ENCODE data around the gene GTF3C1.
"Not testable (repeated sequence)": the region's sequence is repeated elsewhere in the genome, so short reads cannot be mapped to it uniquely, and the experiment has no call there.

Gene GTF3C1

DNA sequence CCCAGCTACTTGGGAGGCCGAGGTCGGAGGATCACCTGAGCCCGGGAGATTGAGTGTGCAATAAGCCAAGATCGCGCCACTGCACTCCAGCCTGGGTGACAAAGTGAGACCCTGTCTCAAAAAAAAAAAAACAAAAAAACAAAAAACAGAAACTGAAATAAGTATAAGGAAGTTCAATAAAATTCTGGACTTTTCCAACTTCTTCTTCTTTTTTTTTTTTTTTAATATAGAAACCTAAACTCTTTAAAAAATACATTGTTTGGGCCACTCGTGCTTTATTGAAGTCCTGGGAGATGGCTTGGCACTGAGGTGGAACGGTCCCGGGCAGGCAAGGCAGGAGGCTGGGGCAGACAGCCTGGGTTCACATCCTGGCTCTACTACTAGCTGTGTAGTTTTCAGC, 37.0 kb upstream of the GTF3C1 start:
- Histone ChIP-seq H3K36me3 (ENCODE audit: control insufficient read depth in 1 of 2, insufficient read depth in 2 of 2, low read length in 2 of 2) (peaks cover 0 to 9% of the 10 kb centered on the region in 2 donors), H3K27me3 (ENCODE audit: control insufficient read depth in 1 of 2, insufficient read depth in 2 of 2, low read length in 2 of 2) (no peaks in the 10 kb centered on the region), H3K4me1 (ENCODE audit: control insufficient read depth in 1 of 2, insufficient read depth in 2 of 2, low read length in 2 of 2) (no peaks in the 10 kb centered on the region), H3K4me3 (ENCODE audit: low read depth in 1 of 2, low read length in 2 of 2) (no peak overlapping the region), H3K27ac (ENCODE audit: low read depth, low read length) (no peak overlapping the region), H3K9ac (ENCODE audit: low read depth in 1 of 2, low read length in 2 of 2) (no peak overlapping the region), H3K9me3 (ENCODE audit: control insufficient read depth in 1 of 2, low read length in 2 of 2) (no peaks in the 10 kb centered on the region)

DNA sequence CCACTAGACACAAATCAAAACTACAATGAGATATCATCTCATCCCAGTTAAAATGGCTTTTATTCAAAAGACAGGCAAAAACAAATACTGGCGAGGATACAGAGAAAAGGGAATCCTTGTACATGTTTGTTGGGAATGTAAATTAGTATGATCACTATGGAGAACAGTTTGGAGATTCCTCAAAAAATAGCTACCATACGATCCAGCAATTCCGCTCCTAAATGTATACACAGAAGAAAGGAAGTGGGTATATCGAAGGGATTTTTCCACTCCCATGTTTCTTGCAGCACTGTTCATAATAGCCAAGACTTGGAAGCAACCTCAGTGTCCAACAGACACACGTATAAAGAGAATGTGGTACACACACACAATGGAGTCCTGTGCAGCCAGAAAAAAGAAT, 35.5 kb upstream of the GTF3C1 start:
- H3K9ac ChIP-seq (ENCODE audit: low read depth in 1 of 2, low read length in 2 of 2): no peak overlapping the region
- H3K36me3 ChIP-seq (ENCODE audit: control insufficient read depth in 1 of 2, insufficient read depth in 2 of 2, low read length in 2 of 2): peaks cover 2 to 9% of the 10 kb centered on the region in 2 donors
- no peak overlapping the region for H3K27ac ChIP-seq (ENCODE audit: low read depth, low read length)
- no peaks in the 10 kb centered on the region for H3K4me1 ChIP-seq (ENCODE audit: control insufficient read depth in 1 of 2, insufficient read depth in 2 of 2, low read length in 2 of 2)
- no peaks in the 10 kb centered on the region for H3K27me3 ChIP-seq (ENCODE audit: control insufficient read depth in 1 of 2, insufficient read depth in 2 of 2, low read length in 2 of 2)
- no peaks in the 10 kb centered on the region for H3K9me3 ChIP-seq (ENCODE audit: control insufficient read depth in 1 of 2, low read length in 2 of 2)
- no peak overlapping the region for H3K4me3 ChIP-seq (ENCODE audit: low read depth in 1 of 2, low read length in 2 of 2)

DNA sequence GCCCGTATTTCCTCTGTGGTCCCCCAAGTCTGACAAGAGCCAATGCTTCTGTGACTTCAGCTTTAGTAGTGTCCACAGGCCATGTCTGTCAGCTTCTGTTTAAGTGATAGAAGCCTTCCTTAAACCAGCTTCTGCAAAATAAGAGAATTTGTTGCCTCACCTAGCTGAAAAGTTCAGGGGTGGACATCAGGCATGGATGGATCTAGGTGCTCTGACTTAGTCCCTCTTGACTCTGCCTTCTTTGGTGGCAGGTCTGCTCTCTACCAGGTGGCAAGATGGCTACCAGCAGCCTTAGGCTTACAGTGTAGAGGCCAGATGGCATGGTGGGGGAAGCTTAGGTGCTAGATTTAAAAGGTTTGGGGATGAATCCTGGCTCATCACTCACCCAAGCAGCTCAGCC, 33.9 kb upstream of the GTF3C1 start:
- no peaks in the 10 kb centered on the region for H3K27me3 ChIP-seq (ENCODE audit: control insufficient read depth in 1 of 2, insufficient read depth in 2 of 2, low read length in 2 of 2)
- peaks cover 0 to 5% of the 10 kb centered on the region in 2 donors for H3K4me1 ChIP-seq (ENCODE audit: control insufficient read depth in 1 of 2, insufficient read depth in 2 of 2, low read length in 2 of 2)
- H3K9ac ChIP-seq (ENCODE audit: low read depth in 1 of 2, low read length in 2 of 2): no peak overlapping the region
- no peak overlapping the region for H3K27ac ChIP-seq (ENCODE audit: low read depth, low read length)
- H3K36me3 ChIP-seq (ENCODE audit: control insufficient read depth in 1 of 2, insufficient read depth in 2 of 2, low read length in 2 of 2): peaks cover 2 to 9% of the 10 kb centered on the region in 2 donors
- no peaks in the 10 kb centered on the region for H3K9me3 ChIP-seq (ENCODE audit: control insufficient read depth in 1 of 2, low read length in 2 of 2)
- no peak overlapping the region for H3K4me3 ChIP-seq (ENCODE audit: low read depth in 1 of 2, low read length in 2 of 2)

DNA sequence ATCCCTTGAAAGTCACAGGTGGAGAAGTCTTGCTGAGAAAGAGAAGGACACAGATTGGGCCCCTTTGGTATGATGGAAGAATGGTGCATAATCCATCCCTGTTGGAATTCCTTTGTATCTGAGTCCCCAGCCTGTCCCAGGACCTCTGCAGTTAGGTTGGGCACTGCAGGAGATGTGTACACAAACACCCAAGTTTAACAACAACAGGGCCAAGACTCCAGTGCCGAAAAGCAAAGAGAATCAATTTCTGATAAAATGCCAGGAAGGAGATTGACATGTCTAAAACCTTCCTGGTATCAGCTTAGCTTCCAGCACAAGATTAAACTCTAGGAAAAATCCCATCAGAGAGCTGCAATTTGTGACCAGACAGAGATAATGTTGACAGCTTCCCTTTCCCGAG, 33.2 kb upstream of the GTF3C1 start:
- Histone ChIP-seq H3K27ac (ENCODE audit: low read depth, low read length) (no peak overlapping the region), H3K9ac (ENCODE audit: low read depth in 1 of 2, low read length in 2 of 2) (no peak overlapping the region), H3K4me3 (ENCODE audit: low read depth in 1 of 2, low read length in 2 of 2) (no peak overlapping the region), H3K36me3 (ENCODE audit: control insufficient read depth in 1 of 2, insufficient read depth in 2 of 2, low read length in 2 of 2) (peaks cover 2 to 9% of the 10 kb centered on the region in 2 donors), H3K27me3 (ENCODE audit: control insufficient read depth in 1 of 2, insufficient read depth in 2 of 2, low read length in 2 of 2) (no peaks in the 10 kb centered on the region), H3K4me1 (ENCODE audit: control insufficient read depth in 1 of 2, insufficient read depth in 2 of 2, low read length in 2 of 2) (peaks cover 0 to 5% of the 10 kb centered on the region in 2 donors), H3K9me3 (ENCODE audit: control insufficient read depth in 1 of 2, low read length in 2 of 2) (no peaks in the 10 kb centered on the region)

DNA sequence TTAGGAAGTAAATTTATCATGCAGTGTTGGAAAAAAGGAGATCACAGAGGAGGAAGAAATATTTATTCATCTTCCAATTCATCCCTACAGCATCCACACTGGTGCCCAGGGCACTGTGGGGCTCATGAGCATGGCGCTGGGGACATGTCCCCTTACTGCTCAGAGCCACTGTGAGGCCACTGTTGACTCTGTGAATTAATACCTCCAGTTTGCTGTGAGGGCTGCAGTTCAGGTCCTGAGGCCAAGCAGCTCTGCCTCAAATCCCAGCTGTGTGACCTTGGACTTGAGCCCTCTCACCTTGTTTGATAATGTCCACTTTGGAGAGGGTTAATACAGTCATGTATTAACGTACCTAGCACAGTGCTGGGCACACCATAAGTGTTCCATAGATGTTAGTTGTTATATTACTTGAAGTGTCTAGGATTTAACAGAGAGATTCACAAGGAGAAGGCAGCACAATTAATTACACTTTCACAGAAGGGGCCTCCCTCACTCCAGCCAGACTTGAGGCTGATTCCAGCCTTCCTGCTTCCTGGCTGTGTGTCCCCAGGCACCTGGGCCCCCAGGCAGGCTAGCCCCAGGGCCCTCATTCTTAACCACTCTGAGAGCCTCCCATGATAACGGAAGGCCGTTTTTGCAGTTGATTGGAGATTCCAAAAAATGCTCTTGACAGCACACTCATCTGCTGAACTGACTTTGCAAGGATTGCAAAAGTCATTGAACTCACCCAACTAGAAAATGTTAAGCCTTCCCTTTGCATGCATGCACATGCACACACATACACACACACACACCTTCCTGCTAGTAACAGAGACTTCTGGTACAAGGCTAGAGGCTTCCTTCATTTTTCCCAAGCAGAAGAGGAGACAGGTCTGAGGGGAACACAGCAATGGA, 29.6 kb upstream of the GTF3C1 start:
- peaks cover 0 to 5% of the 10 kb centered on the region in 2 donors for H3K4me1 ChIP-seq (ENCODE audit: control insufficient read depth in 1 of 2, insufficient read depth in 2 of 2, low read length in 2 of 2)
- no peak overlapping the region for H3K27ac ChIP-seq (ENCODE audit: low read depth, low read length)
- H3K27me3 ChIP-seq (ENCODE audit: control insufficient read depth in 1 of 2, insufficient read depth in 2 of 2, low read length in 2 of 2): no peaks in the 10 kb centered on the region
- no peak overlapping the region for H3K9ac ChIP-seq (ENCODE audit: low read depth in 1 of 2, low read length in 2 of 2)
- H3K36me3 ChIP-seq (ENCODE audit: control insufficient read depth in 1 of 2, insufficient read depth in 2 of 2, low read length in 2 of 2): peaks cover 9 to 13% of the 10 kb centered on the region in 2 donors
- no peak overlapping the region for H3K4me3 ChIP-seq (ENCODE audit: low read depth in 1 of 2, low read length in 2 of 2)
- no peaks in the 10 kb centered on the region for H3K9me3 ChIP-seq (ENCODE audit: control insufficient read depth in 1 of 2, low read length in 2 of 2)

DNA sequence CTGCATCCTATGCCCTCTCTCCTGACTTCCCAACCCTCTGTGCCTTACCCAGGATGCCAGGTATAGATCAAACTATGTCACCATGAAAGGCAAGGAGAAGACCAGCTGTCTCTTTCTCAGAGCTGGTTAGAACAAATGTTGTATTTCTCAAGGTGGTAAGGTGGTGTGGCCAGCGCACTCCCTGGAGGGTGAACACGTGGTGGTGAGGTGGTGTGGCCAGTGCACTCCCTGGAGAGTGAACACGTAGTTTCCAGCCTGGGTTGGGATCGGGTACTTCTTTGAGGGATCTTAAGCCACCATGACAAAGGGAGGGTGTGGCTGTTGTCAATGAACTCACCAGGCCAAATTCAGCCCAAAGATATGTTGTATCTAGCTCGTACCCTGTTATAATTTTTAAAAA, 27.0 kb upstream of the GTF3C1 start:
- Histone ChIP-seq H3K27me3 (ENCODE audit: control insufficient read depth in 1 of 2, insufficient read depth in 2 of 2, low read length in 2 of 2) (no peaks in the 10 kb centered on the region), H3K36me3 (ENCODE audit: control insufficient read depth in 1 of 2, insufficient read depth in 2 of 2, low read length in 2 of 2) (peaks cover 7 to 9% of the 10 kb centered on the region in 2 donors), H3K9me3 (ENCODE audit: control insufficient read depth in 1 of 2, low read length in 2 of 2) (no peaks in the 10 kb centered on the region), H3K9ac (ENCODE audit: low read depth in 1 of 2, low read length in 2 of 2) (no peak overlapping the region), H3K4me3 (ENCODE audit: low read depth in 1 of 2, low read length in 2 of 2) (no peak overlapping the region), H3K4me1 (ENCODE audit: control insufficient read depth in 1 of 2, insufficient read depth in 2 of 2, low read length in 2 of 2) (peaks cover 0 to 5% of the 10 kb centered on the region in 2 donors), H3K27ac (ENCODE audit: low read depth, low read length) (no peak overlapping the region)

DNA sequence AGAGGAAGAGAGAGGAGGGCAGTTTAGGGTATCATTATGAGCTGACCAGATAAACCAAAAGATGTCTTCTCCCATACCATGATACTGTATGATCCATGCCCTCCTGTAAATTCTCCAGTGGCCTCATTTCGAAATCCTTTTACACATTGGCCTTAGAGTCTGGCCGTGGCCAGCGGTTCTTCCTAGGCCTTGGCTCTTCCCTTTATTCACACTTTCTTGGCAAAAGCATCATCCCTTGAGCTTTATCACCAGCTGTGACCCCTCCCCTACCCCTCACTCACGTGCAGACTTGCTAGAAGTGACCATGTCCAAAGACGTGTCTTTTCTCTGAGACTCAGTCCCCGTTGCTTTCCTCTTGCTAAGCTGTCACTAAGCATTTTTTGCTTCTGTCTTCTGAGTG, 23.0 kb upstream of the GTF3C1 start:
- H3K9ac ChIP-seq (ENCODE audit: low read depth in 1 of 2, low read length in 2 of 2): no peak overlapping the region
- H3K27ac ChIP-seq (ENCODE audit: low read depth, low read length): no peak overlapping the region
- H3K9me3 ChIP-seq (ENCODE audit: control insufficient read depth in 1 of 2, low read length in 2 of 2): no peaks in the 10 kb centered on the region
- H3K4me3 ChIP-seq (ENCODE audit: low read depth in 1 of 2, low read length in 2 of 2): no peak overlapping the region
- H3K36me3 ChIP-seq (ENCODE audit: control insufficient read depth in 1 of 2, insufficient read depth in 2 of 2, low read length in 2 of 2): peaks cover 7% of the 10 kb centered on the region in 2 donors
- H3K27me3 ChIP-seq (ENCODE audit: control insufficient read depth in 1 of 2, insufficient read depth in 2 of 2, low read length in 2 of 2): no peaks in the 10 kb centered on the region
- H3K4me1 ChIP-seq (ENCODE audit: control insufficient read depth in 1 of 2, insufficient read depth in 2 of 2, low read length in 2 of 2): no peaks in the 10 kb centered on the region

DNA sequence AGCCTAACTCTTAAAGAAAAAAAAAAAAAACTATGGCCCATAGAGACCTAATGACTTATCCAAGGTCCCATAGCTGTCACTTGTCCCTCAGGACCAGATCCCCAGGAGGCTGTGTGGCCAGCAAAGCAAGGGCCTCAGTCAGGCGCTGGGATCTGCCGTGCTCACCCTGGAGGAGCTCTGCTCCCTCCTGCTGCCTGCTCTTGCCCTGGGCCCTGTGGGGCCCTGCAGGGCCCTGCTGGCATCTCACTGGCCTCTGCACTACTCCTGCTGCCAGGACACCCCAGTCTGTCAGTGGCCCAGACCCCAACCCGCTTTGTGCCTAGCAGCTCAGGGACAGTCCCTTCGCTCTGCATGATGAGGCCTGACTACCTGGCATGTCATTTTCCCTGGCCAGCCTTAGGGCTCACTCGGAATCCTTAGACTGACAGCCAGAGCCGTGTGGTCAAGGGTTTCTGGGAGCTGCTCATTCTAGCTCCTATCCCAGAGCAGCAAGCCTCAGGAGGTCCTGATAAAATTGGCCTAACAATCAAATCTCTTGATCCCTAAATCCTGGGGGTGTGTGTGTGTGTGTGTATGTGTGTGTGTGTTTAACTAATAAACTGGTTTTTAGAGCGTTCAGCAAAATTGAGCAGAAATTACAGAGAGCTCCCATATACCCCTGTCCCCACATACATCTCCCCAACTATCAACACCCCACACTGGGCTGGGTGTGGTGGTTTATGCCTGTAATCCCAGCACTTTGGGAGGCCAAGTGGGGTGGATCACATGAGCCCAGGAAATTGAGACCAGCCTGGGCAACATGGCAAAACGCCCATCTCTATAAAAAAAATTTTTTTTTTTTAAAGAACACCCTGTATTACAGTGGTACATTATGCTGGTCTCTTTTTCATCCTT, 22.0 kb upstream of the GTF3C1 start:
- Histone ChIP-seq H3K27me3 (ENCODE audit: control insufficient read depth in 1 of 2, insufficient read depth in 2 of 2, low read length in 2 of 2) (no peaks in the 10 kb centered on the region), H3K9me3 (ENCODE audit: control insufficient read depth in 1 of 2, low read length in 2 of 2) (no peaks in the 10 kb centered on the region), H3K9ac (ENCODE audit: low read depth in 1 of 2, low read length in 2 of 2) (no peak overlapping the region), H3K27ac (ENCODE audit: low read depth, low read length) (no peak overlapping the region), H3K4me3 (ENCODE audit: low read depth in 1 of 2, low read length in 2 of 2) (no peak overlapping the region), H3K36me3 (ENCODE audit: control insufficient read depth in 1 of 2, insufficient read depth in 2 of 2, low read length in 2 of 2) (peaks cover 7% of the 10 kb centered on the region in 2 donors), H3K4me1 (ENCODE audit: control insufficient read depth in 1 of 2, insufficient read depth in 2 of 2, low read length in 2 of 2) (no peaks in the 10 kb centered on the region)

DNA sequence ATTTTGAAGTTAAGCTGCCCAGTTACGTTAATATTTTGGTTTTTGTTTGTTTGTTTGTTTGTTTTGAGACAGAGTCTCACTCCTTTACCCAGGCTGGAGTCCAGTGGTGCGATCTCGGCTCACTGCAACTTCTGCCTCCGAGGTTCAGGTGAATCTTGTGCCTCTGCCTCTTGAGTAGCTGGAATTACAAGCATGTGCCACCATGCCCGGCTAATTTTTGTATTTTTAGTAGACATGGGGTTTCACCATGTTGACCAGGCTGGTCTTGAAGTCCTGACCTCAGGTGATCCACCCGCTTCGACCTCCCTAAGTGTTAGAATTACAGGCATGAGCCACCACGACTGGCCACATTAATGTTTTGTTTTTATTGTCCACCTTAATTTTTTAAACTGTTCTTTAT, 21.3 kb upstream of the GTF3C1 start:
- not testable (repeated sequence) for H3K9ac ChIP-seq (ENCODE audit: low read depth in 1 of 2, low read length in 2 of 2); H3K27me3 ChIP-seq (ENCODE audit: control insufficient read depth in 1 of 2, insufficient read depth in 2 of 2, low read length in 2 of 2); H3K27ac ChIP-seq (ENCODE audit: low read depth, low read length); H3K9me3 ChIP-seq (ENCODE audit: control insufficient read depth in 1 of 2, low read length in 2 of 2); H3K36me3 ChIP-seq (ENCODE audit: control insufficient read depth in 1 of 2, insufficient read depth in 2 of 2, low read length in 2 of 2); H3K4me1 ChIP-seq (ENCODE audit: control insufficient read depth in 1 of 2, insufficient read depth in 2 of 2, low read length in 2 of 2); H3K4me3 ChIP-seq (ENCODE audit: low read depth in 1 of 2, low read length in 2 of 2)

DNA sequence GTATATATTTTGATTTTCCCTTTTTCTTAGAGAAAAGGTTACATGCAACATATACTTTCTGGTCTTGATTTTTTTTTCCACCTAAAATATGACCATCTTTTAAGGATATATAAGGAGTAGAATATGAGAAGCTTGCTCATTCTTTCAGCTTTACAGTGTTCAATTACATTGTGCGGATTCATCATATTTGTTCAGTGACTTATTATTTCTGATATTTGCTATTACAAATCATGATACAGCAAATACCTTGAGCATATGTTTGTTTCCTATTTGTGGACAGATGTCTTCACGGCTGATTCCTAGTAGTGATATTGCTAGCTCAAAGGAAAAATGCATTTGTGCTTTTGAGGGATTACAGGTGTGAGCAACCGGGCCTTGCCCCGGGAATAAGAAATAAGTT, 18.4 kb upstream of the GTF3C1 start:
- Histone ChIP-seq H3K27me3 (ENCODE audit: control insufficient read depth in 1 of 2, insufficient read depth in 2 of 2, low read length in 2 of 2) (no peaks in the 10 kb centered on the region), H3K36me3 (ENCODE audit: control insufficient read depth in 1 of 2, insufficient read depth in 2 of 2, low read length in 2 of 2) (no peaks in the 10 kb centered on the region), H3K9ac (ENCODE audit: low read depth in 1 of 2, low read length in 2 of 2) (no peak overlapping the region), H3K27ac (ENCODE audit: low read depth, low read length) (no peak overlapping the region), H3K4me1 (ENCODE audit: control insufficient read depth in 1 of 2, insufficient read depth in 2 of 2, low read length in 2 of 2) (no peaks in the 10 kb centered on the region), H3K9me3 (ENCODE audit: control insufficient read depth in 1 of 2, low read length in 2 of 2) (no peaks in the 10 kb centered on the region), H3K4me3 (ENCODE audit: low read depth in 1 of 2, low read length in 2 of 2) (no peak overlapping the region)

All from duodenal mucosa (tissue), 2 donors.